HepG2 (cell line): ENCODE results near the gene RASL10B. TPM values are rescaled to one million over a fixed set of nuclear protein-coding genes. Genes with fewer than 3 reads are reported as not detected.
A peak's percentile ranks its signal among the peaks of the same experiment; 100 is the strongest.

Source experiments
- ATF1 ChIP-seq: IDR thresholded peaks from 2 replicates; pipeline ENCODE4 v1.6.1; 2016; ENCODE audit warnings: mild to moderate bottlenecking, control low read depth
- BRF2 ChIP-seq: sonication (generic); formaldehyde crosslinking; IDR thresholded peaks from 2 replicates; pipeline ENCODE4 v1.8.1; 2022; ENCODE audit warnings: mild to moderate bottlenecking, missing genetic modification reagents
- HNRNPLL ChIP-seq: fragments of 200-400 bp; formaldehyde crosslinking; IDR thresholded peaks from 2 replicates; pipeline ENCODE4 v1.6.1; 2017; ENCODE audit warnings: mild to moderate bottlenecking, low read depth, low read length; ENCODE audit not compliant: poor library complexity, severe bottlenecking
- KLF6 ChIP-seq: IDR thresholded peaks from 2 replicates; pipeline ENCODE4 v1.8.0; 2016; ENCODE audit warnings: missing biosample characterization, missing genetic modification reagents
- LBX2 ChIP-seq: sonication (generic); formaldehyde crosslinking; IDR thresholded peaks from 2 replicates; pipeline ENCODE4 v1.5.0; 2020; ENCODE audit warnings: missing genetic modification reagents, mild to moderate bottlenecking, borderline replicate concordance
- MTA1 ChIP-seq: sonication (generic); formaldehyde crosslinking; IDR thresholded peaks from 2 replicates; pipeline ENCODE4 v1.4.0; 2020; ENCODE audit warnings: missing genetic modification reagents, mild to moderate bottlenecking, borderline replicate concordance
- NONO ChIP-seq, 2 experiments: fragments of 450-650 bp in 1 of 2; sonication (generic) in 1 of 2; formaldehyde crosslinking in 1 of 2; IDR thresholded peaks in 1 of 2; conservative IDR thresholded peaks in 1 of 2; 2 replicates each; pipeline versions ENCODE4 v1.6.1 to v1.8.0; 2017 to 2022; ENCODE audit warnings: mild to moderate bottlenecking in 1 of 2, missing genetic modification reagents in 1 of 2, moderate library complexity in 1 of 2
- NR2F2 ChIP-seq: IDR thresholded peaks from 2 replicates; pipeline ENCODE4 v1.6.1; 2012; ENCODE audit warnings: low read depth, inconsistent platforms, borderline replicate concordance
- SATB2 ChIP-seq: sonication (generic); formaldehyde crosslinking; IDR thresholded peaks from 2 replicates; pipeline ENCODE4 v1.5.0; 2020; ENCODE audit warnings: missing genetic modification reagents
- SP2 ChIP-seq: sonication (generic); formaldehyde crosslinking; IDR thresholded peaks from 2 replicates; pipeline ENCODE4 v1.5.1; 2020; ENCODE audit warnings: mild to moderate bottlenecking, missing genetic modification reagents
- ZBTB14 ChIP-seq: sonication (generic); formaldehyde crosslinking; IDR thresholded peaks from 2 replicates; pipeline ENCODE4 v1.4.0; 2020; ENCODE audit warnings: missing genetic modification reagents
- ZBTB43 ChIP-seq: sonication (generic); formaldehyde crosslinking; conservative IDR thresholded peaks from 2 replicates; pipeline ENCODE4 v1.4.0; 2020; ENCODE audit warnings: missing genetic modification reagents
- ZBTB7B ChIP-seq: sonication (generic); formaldehyde crosslinking; IDR thresholded peaks from 2 replicates; pipeline ENCODE4 v1.4.0; 2020; ENCODE audit warnings: missing genetic modification reagents
- ZFP90 ChIP-seq: sonication (generic); formaldehyde crosslinking; IDR thresholded peaks from 2 replicates; pipeline ENCODE4 v1.8.0; 2022; ENCODE audit warnings: missing genetic modification reagents, mild to moderate bottlenecking, inconsistent platforms, borderline replicate concordance
- ZGPAT ChIP-seq: IDR thresholded peaks from 2 replicates; pipeline ENCODE4 v1.6.1; 2016; ENCODE audit warnings: mild to moderate bottlenecking
- ZNF230 ChIP-seq: sonication (generic); formaldehyde crosslinking; IDR thresholded peaks from 2 replicates; pipeline ENCODE4 v1.4.0; 2020; ENCODE audit warnings: mild to moderate bottlenecking, missing genetic modification reagents
- ZNF768 ChIP-seq: sonication (generic); formaldehyde crosslinking; IDR thresholded peaks from 2 replicates; pipeline ENCODE4 v1.4.0; 2020; ENCODE audit warnings: missing genetic modification reagents
- ZNF776 ChIP-seq: sonication (generic); formaldehyde crosslinking; IDR thresholded peaks from 2 replicates; pipeline ENCODE4 v1.4.0; 2020; ENCODE audit warnings: mild to moderate bottlenecking, missing genetic modification reagents
- ZNF782 ChIP-seq: sonication (generic); formaldehyde crosslinking; IDR thresholded peaks from 2 replicates; pipeline ENCODE4 v1.4.0; 2020; ENCODE audit warnings: missing genetic modification reagents, mild to moderate bottlenecking, borderline replicate concordance
- ZNF839 ChIP-seq: sonication (generic); formaldehyde crosslinking; IDR thresholded peaks from 2 replicates; pipeline ENCODE4 v1.4.0; 2020; ENCODE audit warnings: missing genetic modification reagents, mild to moderate bottlenecking, borderline replicate concordance
- polyA plus RNA-seq, 8 experiments: library from polyadenylated mRNA; depleted of rRNA in 3 of 8; stranded (reverse) in 7 of 8; unstranded in 1 of 8; fragments of >200 nt; fragmentation: Illumina TruSeq in 4 of 8; extraction: Trizol in 4 of 8; gene quantifications; 2 replicates each; pipeline versions ENCODE4 v1.2.1 to v1.2.3, GENCODE V29; 2011 to 2016; ENCODE audit warnings: low read depth in 4 of 8, missing spikeins in 1 of 8, mixed read lengths in 1 of 8; ENCODE audit not compliant: insufficient read depth in 1 of 8
- total RNA-seq, 5 experiments: library from RNA; depleted of rRNA; stranded (reverse); fragments of >200 nt; fragmentation: Illumina TruSeq; extraction: Trizol; gene quantifications; 2 replicates each; pipeline ENCODE4 v1.2.3, GENCODE V29; 2016; ENCODE audit warnings: low read depth in 1 of 5

RASL10B gene
- total and polyA plus RNA-seq, 2 of the 13 experiments (the other 11 are each of a cell fraction or from before 2014, with no cell fraction given), result 8.8 to 11.0 TPM

- TF ChIP-seq ZBTB14 (peak; percentile 36; the same call in 1 of the 2 replicates), HNRNPLL (peak; percentile 77), KLF6 (CRISPR knock-in tag) (peak; percentile 73; the same call in 1 of the 2 replicates), ZNF768 (CRISPR knock-in tag) (peak; percentile 74), NONO (IDR thresholded peaks at IDR 0.05) (no peak), NONO (CRISPR knock-in tag; conservative IDR thresholded peaks at IDR 0.05) (peak; percentile 91), ZBTB7B (CRISPR knock-in tag) (peak; percentile 61), LBX2 (CRISPR knock-in tag) (peak; percentile 88; the same call in 1 of the 2 replicates), NR2F2 (no peak), MTA1 (CRISPR knock-in tag) (peak; percentile 82; the same call in 1 of the 2 replicates), BRF2 (CRISPR knock-in tag) (no peak; the same call in 1 of the 2 replicates), SP2 (CRISPR knock-in tag) (peak; percentile 34), SATB2 (CRISPR knock-in tag) (0 out of 2 replicates have a peak, but pooled peaks have one; percentile 44), ZNF782 (CRISPR knock-in tag) (peak; percentile 93; the same call in 1 of the 2 replicates), ZFP90 (peak; percentile 80; the same call in 1 of the 2 replicates), ZNF839 (CRISPR knock-in tag) (0 out of 2 replicates have a peak, but pooled peaks have one; percentile 39), ATF1 (CRISPR knock-in tag) (no peak), ZBTB43 (CRISPR knock-in tag) (peak; percentile 76), ZNF776 (CRISPR knock-in tag) (peak; percentile 73; the same call in 1 of the 2 replicates), ZNF230 (CRISPR knock-in tag) (peak; percentile 82; the same call in 1 of the 2 replicates), ZGPAT (CRISPR knock-in tag) (peak; percentile 86)
These were observed 32.9 kb downstream of the RASL10B start (continued) for GRCh38 chr17:35764123-35764991.
